Fibroblast of gingiva (primary cell): Measurements from ENCODE around the gene TECR.
"Not testable (repeated sequence)": the region's sequence is repeated elsewhere in the genome, so short reads cannot be mapped to it uniquely, and the experiment has no call there.

Experiments
- DNase-seq: peaks from one replicate; pipeline ENCODE4 v3.0.0-alpha.2; 2011; ENCODE audit warnings: low read depth

TECR gene, protein sequence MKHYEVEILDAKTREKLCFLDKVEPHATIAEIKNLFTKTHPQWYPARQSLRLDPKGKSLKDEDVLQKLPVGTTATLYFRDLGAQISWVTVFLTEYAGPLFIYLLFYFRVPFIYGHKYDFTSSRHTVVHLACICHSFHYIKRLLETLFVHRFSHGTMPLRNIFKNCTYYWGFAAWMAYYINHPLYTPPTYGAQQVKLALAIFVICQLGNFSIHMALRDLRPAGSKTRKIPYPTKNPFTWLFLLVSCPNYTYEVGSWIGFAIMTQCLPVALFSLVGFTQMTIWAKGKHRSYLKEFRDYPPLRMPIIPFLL

DNA sequence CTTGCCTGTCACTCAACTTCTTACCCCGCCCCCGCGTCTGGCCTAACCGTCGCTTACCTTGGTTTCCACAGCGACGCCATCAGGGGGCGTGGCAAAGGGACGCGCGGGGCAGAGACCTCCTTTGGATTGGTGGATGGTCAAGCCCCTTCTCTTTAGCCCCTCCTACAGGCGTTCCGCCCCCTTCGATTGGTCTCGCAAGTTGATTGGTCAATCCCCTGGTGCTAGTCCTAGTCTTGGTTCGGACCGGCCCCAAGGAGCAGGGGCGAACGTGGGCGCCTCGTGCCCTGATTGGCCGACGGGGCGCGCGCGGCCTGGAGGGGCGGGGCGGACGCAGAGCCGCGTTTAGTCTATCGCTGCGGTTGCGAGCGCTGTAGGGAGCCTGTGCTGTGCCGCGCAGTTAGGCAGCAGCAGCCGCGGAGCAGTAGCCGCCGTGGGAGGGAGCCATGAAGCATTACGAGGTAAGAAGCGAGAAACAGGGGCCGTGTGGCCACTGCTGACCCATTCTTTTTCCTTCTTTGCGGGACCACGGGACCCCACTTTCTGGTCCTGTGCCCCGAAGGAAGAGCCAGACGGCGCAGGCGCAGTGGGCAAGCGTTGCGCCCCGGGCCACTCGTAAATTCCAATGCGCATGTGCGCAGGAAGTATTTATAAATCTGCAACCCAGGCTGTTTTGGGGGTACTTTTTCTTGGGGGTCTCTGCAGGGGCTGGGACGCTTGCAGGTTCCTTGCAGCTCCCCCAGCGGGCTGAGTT is at the start of gene TECR:
TSS of gene TECR (plus strand) at position 341 of the 751 bp plus-strand sequence. CDS start at position 444, 103 bp downstream.
- DNase-seq: peak; percentile 100

DNA sequence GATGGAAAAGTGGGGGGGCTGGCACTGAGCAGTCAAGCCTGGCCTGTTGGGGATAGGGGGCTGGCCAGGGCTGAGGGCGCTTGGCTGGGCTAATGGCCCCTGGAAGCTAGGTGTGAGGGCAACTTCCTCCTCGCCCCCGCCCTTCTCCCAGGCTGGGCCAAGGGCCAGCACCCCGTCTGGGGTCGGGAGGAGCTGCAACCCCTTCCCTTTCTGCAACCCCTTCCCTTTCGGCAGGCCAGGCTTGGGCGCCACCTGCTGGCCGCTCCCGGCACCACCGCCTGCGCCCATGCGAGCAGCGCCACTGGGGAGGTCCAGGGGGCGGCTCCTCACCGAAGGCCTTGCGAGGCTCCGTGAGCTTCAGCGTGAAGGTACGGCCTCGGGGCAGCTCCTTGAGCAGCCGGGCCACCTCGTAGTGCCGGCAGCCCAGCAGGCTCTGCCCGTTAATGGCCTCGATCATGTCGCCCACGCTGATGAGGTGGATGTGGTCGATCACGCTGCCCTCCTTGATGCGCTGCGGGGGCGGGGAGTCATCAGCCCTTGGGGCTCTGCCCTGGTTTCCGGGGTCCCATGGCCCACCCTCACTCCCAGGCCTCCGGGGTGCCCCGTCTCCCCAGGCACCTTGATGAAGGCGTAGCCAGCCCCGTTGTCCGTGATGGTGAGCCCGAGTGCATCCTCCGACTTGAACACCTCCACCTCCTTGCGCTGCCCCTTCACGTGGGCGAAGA is 49.3 kb upstream of the TECR start:
- no peak for DNase-seq

DNA sequence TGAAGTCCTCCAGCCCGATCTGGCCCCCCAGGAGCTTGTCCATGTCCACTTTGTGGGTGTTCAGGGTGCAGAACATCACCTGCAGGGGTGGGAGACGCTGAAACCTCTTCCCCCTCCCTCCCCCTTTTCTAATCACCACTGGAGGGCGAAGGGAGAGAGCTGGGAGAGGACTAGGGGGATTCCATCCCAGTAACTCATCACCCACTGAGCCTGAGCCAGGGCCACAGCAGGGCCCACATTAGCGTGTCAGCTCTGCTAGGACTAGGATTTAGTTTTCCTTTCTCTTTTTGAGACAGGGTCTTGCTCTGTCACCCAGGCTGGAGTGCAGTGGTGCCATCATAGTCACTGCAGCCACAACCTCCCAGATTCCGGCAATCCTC is 48.7 kb upstream of the TECR start:
- no peak for DNase-seq

DNA sequence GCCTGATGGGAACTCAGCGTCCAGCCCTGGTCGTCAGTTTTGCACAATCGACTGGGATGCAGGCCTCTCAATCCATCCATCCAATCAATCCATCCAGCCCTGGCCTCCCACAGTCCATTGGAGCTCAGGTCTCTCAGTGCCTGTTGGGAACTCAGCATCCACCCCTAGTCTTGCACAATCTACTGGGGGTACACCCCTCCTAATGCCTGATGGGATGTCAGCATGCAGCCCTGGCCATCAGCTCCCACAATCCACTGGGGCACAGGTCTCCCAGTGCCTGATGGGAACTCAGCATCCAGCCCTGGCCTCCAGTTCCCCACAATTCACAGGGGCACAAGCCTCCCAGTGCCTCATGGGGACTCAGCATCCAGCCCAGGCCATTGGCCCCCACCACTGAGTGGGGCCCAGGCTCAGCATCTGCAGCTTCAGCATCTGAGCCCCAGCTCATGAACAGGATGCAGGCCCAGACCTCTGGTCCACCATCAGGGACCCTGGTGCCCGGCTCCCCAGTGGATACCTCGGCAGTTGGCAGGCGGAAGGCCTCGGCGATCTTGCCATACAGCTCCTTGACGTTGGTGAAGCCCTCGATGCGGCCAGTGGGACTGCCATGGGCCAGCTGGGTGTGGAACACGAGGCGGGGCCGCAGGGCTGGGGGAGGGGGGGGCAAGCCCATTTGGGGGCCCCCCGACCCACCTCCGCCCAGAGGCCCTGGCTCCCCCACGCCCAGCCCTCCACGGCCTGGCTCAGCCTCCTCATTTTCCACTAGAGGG is 47.0 kb upstream of the TECR start:
- no peak for DNase-seq

DNA sequence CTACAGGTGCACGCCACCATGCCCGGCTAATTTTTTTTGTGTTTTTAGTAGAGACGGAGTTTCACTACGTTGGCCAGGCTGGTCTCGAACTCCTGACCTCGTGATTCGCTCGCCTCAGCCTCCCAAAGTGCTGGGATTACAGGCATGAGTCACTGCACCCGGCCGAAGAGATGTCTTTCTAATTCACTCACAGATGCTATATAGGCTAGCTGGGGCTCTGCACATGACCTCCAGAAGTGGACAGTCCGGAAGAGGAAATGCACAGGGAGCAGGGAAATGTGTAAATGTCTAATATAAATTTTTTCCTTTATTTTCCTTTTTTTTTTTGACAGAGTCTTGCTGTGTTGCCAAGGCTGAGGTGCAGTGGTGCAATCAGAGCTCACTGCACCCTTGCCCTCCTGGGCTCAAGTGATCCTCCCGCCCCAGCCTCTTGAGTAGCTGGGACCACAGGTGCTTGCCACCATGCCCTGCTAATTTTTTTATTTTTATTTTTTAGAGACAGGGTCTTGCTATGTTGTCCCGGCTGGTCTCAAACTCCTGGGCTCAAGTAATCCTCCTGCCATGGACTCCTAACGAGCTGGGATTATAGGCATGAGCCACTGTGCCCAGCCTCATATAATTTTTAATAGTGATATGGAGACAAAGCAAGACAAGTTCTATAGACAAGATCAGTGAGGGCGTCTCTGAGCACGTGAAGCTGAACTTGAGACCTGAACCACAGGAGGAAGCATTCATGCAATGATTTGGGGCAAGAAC is 41.8 kb upstream of the TECR start:
- no peak for DNase-seq

DNA sequence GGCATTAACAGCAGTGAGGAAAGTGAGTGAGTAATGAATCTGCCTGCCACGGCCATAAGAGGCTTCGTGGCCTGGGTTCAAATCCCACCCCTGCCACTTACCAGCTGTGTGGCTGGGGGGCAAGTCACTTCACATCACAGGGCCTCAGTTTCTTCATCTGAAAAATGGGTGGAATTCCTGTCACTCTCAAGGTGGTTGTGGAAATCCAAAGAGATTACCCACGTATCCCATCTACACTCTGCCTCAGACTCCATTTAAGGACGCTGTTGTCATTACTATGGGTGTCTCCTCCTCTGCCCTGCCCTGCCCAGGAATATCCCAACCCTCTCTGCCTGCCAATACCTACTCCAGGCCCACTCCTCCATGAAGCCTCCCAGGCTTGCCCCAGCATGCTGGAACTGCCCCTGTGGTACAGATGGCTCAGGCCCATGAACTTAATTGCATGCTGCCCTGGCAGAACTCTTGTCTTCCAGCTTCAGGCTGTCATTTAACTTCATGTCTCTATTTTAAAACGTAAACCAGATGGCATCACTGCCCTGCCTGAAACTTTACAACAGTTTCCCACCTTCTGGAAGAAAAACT is 36.5 kb upstream of the TECR start:
- DNase-seq: no peak

DNA sequence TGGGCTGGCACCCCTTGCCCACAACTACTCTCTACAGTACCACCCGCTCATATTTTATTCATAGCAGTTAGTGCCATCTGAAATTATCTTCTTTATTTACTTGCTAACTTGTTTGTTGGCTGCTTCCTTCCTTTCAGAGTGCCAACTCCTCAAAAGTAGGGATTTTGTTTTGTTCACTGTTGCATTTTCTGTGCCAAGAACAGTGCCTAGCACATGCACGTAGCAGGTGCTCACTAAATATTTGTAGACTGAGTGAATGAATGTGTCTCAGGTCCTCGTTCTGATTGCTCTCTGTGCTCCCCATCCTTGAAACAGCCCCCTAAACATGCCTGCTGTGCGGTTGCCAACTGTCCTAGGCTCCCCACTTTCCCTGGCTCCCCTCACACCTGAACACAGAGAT is 35.0 kb upstream of the TECR start:
- DNase-seq: no peak

DNA sequence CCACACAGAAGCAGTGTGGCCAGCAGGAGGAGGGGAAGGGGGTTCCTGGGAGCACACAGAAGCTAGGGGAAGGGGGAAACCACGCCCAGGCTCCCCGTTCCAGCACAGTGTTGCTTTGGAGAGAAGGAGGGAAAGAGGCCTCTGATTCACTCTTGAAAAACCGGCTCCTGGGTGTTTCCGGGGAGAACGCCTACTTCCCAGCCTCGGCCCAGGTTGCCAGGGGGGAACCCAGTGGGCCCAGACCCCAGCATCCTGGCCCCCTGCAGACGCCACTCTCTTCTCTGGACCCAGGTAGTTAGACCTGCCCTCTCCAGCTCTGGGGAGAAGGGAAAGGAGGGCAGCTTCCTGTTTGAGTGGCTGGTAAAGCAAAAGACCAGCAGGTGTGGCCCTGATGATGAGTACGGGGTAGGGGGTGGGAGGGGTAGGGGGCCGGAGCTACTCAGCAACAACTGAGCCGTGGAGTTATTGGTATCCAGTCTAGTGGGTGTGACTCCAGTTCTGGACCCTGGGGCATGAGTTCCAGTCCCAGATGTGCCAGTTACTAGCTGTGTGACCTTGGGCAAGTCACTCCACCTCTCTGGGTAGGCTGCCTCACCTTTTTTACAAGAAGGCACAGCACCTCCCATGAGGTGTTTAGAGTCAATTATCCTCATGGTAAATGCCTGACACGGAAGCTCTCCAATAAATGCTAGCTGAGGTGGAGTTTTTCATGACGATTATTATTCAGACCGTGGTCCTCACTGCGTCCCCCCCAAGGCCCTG is 34.3 kb upstream of the TECR start:
- no peak for DNase-seq

DNA sequence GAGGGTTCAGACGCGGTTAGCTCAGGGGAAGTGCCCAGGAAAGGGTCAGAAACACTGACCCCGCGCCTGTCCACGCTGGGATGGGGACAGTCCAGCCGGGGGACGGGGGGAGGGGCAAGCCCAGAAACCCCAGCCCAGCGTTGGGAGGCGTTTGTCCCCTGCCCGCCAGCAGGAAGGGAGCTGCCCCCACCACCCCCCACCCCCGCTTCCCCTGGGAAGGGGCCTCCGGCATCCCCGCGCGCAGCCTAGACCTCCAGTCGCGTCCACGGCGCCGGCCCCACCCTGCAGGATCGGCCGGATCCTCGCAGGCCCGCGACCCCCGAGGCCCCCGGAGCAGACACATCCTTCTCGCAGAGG is 33.7 kb upstream of the TECR start:
- DNase-seq: no peak

DNA sequence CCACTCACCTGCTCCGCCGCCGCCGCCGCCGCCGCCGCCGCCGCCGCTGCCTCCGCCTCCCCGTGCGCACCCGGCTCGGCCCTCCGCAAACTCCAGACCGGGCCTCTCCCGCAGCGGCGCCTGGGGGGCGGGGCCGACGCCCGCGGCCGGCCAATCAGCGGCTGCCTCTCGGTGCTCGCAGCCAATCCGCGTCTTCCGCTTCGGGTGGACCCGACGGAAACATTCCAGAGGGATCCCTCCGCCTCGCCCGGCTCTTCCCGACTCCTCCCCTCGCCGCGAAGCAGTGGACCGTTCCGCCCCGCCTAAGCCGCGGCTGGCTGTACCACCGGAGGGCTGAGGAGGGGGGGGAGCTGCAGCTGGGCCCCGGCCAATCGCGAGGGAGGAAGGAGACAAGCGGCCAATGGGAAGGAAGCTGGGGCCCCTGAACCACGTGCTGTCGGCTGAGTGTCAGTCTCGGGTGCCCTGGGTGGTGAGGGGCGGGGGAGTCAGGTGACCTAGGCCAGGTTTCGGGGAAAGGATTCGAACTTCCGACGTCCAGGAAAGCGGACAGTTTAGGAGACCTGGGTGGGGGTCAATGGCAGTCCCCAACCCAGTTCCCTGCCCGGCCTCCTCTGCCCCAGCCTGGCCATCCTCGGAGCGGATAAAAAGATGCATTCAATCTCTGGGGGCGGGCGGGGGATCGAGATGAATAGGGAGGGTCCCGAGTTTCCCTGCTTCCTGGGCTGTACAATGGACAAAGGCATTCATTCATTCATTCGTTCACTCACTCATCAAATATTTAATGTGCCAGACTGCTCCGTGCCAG is 33.2 kb upstream of the TECR start, which contains the start of gene GIPC1:
TSS of gene GIPC1 (minus strand) at position 99 of the 805 bp plus-strand sequence. CDS start 13,151 bp downstream, outside the sequence.
- peak; percentile 100 for DNase-seq

DNA sequence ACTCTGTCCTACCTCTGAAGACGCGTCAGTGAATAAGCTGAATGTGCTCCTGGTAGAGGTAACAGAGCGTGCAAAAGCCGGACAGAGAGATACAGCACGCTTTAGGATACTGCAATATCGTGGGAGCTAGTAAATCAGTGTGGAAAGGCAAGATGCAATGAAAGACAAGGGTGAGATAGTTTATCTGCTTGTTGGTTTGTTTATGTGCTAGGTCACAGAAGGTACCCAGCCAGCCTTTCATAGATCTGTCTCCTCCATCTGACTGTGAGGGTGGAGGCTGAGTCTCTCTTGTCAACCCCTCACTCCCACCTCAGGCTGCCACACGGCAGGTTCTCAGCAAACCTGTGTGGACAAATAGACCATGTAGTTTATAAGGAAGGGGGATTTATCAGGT is 32.6 kb upstream of the TECR start:
- DNase-seq: no peak

DNA sequence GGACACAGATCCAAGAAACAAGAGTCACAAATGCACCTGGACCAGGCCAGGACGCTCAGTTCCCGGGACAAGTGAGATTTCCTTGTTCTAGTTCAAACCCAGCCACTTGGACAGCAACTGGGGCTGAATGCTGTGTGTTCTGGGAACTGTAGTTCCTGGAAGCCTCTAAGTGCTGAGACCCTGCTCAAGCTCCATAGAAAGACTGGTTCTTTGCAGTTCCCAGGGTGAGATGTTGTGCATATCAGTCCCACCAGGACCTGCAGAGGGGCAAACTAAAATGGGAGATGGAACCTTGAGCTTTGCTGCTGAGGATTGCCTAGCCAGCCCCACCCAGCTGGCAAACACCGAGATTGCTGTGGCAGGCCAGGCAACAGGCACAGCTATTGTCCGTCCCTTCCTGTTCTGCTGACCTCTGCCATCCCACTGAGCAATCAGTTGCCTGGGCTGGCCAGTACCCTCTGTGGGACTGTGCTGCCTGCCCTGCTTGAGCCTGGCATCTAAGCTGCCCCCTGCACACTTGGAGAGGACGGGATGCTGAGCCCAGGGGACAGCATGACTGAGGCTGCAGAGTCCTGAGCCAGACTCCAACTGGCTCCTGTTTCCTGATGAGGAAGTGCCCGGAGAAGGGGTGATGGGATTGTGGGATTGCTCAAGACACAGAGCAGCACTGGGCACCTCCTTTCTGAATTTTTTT is 32.0 kb upstream of the TECR start:
- peak; percentile 82 for DNase-seq

DNA sequence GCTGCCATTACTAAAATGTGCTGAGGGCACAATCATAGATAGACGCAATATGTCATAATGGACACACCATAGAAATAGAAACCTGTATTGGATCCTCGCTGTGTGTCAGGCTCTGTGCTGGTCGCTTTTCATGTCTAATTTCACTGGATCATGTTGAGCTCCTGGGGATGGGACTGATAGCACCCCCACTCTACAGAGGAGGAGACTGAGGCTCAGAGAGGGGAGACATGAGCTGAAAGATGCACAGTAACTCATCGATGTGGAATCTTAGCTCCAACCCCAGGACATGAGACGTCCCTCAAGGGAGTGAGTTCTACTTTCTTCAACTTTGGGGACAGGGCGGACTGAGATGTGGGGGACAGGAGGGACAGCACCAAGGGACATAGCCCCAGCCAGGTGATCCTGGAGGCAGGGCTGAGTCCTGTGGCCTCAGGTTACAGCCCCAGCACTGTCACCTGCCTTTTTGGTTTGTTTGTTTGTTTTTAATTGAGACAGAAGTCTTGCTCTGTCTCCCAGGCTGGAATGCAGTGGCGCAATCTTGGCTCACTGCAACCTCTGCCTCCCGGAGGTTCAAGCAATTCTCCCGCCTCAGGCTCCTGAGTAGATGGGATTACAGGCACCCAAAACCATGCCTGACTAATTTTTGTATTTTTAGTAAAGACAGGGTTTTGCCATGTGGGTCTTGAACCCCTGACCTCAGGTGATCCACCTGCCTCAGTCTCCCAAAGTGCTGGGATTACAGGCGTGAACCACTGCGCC is 26.9 kb upstream of the TECR start:
- DNase-seq: peak; percentile 59

DNA sequence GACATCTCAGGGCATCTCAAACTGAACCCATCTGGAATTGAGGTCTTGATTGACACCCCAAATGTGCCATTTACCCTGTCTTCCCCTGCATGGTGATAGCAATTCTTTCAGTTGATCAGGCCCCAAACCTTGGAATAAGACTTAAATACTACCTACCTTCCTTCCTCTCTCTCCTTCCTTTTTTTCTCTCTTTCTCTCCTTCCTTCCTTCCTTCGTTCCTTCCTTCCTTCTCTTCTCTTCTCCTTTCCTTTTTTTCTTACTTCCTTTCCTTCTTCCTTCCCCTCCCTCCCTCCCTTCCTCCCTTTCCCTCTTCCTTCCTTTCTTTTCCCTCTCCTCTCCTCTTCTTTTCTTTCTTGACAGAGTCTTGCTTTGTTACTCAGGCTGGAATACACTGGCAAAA is 26.1 kb upstream of the TECR start:
- DNase-seq: no peak

DNA sequence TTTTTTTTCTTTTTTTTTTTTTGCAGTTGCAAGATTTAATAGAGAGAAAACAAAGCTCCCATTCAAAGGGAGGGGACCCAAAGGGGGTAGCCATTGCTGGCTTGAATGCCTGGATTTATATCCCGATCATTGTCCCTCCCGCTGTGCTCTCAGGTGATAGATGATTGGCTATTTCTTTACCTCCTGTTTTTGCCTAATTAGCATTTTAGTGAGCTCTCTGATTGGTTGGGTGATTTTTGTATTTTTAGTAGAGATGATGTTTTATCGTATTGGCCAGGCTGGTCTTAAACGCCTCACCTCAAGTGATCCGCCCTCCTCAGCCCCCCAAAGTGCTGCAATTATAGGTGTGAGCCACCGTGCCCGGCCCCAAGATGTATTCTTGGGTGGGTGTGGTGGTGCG is 24.8 kb upstream of the TECR start:
- not testable (repeated sequence) for DNase-seq

DNA sequence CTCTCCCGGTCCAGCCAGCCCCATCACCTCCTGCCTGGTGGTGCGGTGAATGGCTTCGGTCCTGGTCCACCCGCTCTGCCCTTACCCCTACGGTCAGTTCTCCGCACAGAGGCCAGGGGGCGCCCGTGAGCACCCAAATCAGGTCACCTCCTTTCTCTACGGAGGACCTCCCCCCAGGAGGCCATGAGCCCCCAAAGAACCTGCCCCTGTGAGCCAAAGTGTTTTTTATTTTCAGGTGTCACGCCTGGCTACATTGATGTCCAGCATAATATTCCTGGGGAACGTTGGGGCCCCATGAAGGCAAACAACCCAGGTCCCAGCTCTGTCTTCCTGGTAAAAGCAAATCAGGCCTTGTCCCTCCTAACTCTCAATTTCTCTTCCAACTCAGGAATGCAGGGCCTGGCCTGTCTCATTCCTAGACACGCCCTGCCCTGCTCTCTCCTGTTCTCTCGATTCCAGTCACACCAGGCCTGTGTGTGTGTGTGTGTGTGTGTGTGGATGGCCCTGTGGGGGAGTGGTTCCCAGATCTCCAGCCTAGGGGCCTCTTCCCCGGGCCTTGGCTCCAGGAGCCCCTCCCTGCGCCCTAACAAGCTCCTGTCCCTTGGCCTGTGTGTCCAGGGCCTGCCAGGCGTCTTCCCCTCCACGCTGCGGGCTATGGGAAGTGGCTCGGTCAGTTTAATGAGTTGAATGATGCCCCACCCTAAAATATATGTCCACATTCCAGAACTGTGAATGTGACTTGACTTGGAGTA is 23.7 kb upstream of the TECR start:
- peak; percentile 45 for DNase-seq
